Lower leg skin (tissue), 4 donors: Measurements from ENCODE around the gene FBH1. TPM values are rescaled to one million over a fixed set of nuclear protein-coding genes. Genes with fewer than 3 reads are reported as not detected.

ENCODE experiments used
- DNase-seq, 2 donors: peaks; one replicate each; pipeline ENCODE4 v3.0.0-alpha.2; 2019; ENCODE audit warnings: low spot score in 2 of 2
- H3K4me3 ChIP-seq: fragments of 200-600 bp; sonication (generic); 2 replicates; pipeline ENCODE4 v1.5.1; 2017; ENCODE audit warnings: mild to moderate bottlenecking, low read depth; ENCODE audit not compliant: poor library complexity, severe bottlenecking
- CTCF ChIP-seq, 3 donors: fragments of 450-650 bp; IDR thresholded peaks; one replicate each; pipeline ENCODE4 v1.5.1; 2016; ENCODE audit warnings: antibody characterized with exemption in 3 of 3, mild to moderate bottlenecking in 3 of 3, moderate library complexity in 2 of 3
- POLR2A ChIP-seq, 2 donors: fragments of 450-650 bp; IDR thresholded peaks; one replicate each; pipeline ENCODE4 v1.6.1; 2016 to 2017; ENCODE audit warnings: antibody characterized with exemption in 2 of 2, mild to moderate bottlenecking in 1 of 2, moderate library complexity in 1 of 2
- WGBS, 2 donors: methylation state at CpG; one replicate each; pipeline ENCODE4 v1.1.5; 2018; 5-methylcytosine and 5-hydroxymethylcytosine counted together
- intact Hi-C: fragments of 100-400 bp; cut with DNase I; formaldehyde crosslinking; loops from one replicate; pipeline ENCODE4 v1.15.0; 2023; ENCODE audit warnings: low total_unique reads
- total RNA-seq, 4 donors: library from RNA; depleted of rRNA; stranded (reverse); fragments of >200 nt; gene quantifications; one replicate each; pipeline ENCODE4 v1.1.0, GENCODE V29; 2016

The FBH1 gene
- total RNA-seq, 4 donors from 2014 or later = 76.0 to 100 (median 92.2) TPM

GRCh38 chr10:5888843-5889623, 1.0 kb upstream of the FBH1 start:
- H3K4me3 ChIP-seq = peak overlapping the region; percentile 86
- 0 to 2% methylated on average over 15 to 36 of the region's 80 CpGs for WGBS, 2 donors
- TF ChIP-seq CTCF (IDR thresholded peaks at IDR 0.05) (no peak), POLR2A (IDR thresholded peaks at IDR 0.05) (no peak)
- intact Hi-C loops = no loop called here
- peak in 1 of 2 donors; percentile 86 for DNase-seq

GRCh38 chr10:5890452-5890915, 441 bp downstream of the FBH1 start:
- peak overlapping the region; percentile 58 for H3K4me3 ChIP-seq
- 0 to 1% methylated on average over 7 to 8 of the region's 40 CpGs for WGBS, 2 donors
- TF ChIP-seq POLR2A (IDR thresholded peaks at IDR 0.05) = no peak
- TF ChIP-seq CTCF (IDR thresholded peaks at IDR 0.05) = no peak
- intact Hi-C loops = no loop called here
- DNase-seq = peak in 1 of 2 donors; percentile 86

- WGBS, 2 donors = 42% methylated on average over 7 of the region's 7 CpGs
- peak in 1 of 2 donors; percentile 54 for DNase-seq
- intact Hi-C loops = no loop called here
- H3K4me3 ChIP-seq = peak overlapping the region; percentile 58
- TF ChIP-seq CTCF (IDR thresholded peaks at IDR 0.05) = no peak
- no peak for TF ChIP-seq POLR2A (IDR thresholded peaks at IDR 0.05)
Observed at GRCh38 chr10:5891009-5891408, 966 bp downstream of the FBH1 start.

GRCh38 chr10:5892007-5892406, 2.0 kb downstream of the FBH1 start:
- intact Hi-C loops = no loop called here

GRCh38 chr10:5893321-5893720, 3.3 kb downstream of the FBH1 start:
- no peak for DNase-seq
- 76 to 85% methylated on average over 2 of the region's 2 CpGs for WGBS, 2 donors
- H3K4me3 ChIP-seq = no peak overlapping the region
- intact Hi-C loops = no loop called here
- no peak for TF ChIP-seq CTCF (IDR thresholded peaks at IDR 0.05)

More at GRCh38 chr10:5892007-5892406, 2.0 kb downstream of the FBH1 start:
- DNase-seq = peak in 1 of 2 donors; percentile 29
- TF ChIP-seq POLR2A (IDR thresholded peaks at IDR 0.05) (no peak), CTCF (IDR thresholded peaks at IDR 0.05) (no peak)
- 70% methylated on average over 8 of the region's 8 CpGs for WGBS, 2 donors
- no peak overlapping the region for H3K4me3 ChIP-seq
